SHP77 (cell line): ENCODE results near the gene HES3.
"Not testable (repeated sequence)": the region's sequence is repeated elsewhere in the genome, so short reads cannot be mapped to it uniquely, and the experiment has no call there.

Source experiments
- DNase-seq, 2 experiments: peaks; one replicate each; lab custom pipeline; 2025; lab: John Stamatoyannopoulos, UW

The HES3 gene

GRCh38 chr1:6219641-6220040 is 24.3 kb upstream of the HES3 start:
- DNase-seq, result not testable (repeated sequence)

DNA sequence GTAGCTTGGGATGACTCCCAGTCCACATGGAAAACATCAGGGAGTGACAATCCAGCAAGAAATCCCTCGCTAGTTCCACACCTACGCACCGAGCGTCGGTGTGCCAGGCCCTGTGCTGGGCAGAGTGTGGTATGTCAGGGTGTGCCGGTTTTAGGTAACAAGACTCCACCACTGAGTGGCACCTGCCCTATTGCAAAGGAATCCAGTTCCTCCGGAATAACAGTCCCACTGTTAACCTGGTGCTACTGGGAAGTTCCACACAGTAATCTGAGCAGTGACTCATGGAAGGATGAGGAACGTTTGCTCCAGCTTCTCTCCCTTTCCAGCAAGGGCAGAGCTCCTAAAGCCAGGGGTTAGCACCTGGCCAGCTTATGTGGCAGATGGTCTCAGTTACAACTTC is 23.7 kb upstream of the HES3 start:
- no peak for DNase-seq

DNA sequence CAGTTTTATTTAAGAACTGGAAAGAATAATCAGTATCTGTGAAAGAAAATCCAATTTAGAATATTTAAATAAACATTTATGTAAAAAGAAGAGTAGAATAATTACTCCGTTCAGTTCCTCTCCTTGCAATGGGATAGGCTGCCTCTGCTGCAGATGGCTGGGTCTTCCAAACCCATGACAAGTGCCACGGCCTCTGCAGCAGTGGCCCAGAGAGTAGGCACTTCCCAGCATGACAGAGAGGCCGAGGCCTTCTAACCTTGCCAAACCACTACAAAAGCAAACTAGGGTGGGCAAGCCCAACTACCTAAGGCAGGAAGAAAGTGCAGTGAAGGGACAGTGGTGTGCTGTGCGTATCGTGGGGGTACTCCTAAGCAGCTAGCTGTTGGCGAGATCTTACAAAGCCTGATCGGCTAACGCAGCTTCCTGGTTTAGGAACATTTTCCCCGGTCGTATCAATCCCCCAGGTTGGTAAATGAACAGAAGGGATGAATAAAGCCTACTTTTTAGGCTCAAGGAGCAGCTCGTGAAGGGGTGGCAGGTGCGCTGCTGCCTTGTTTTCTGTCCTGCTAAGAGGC is 22.7 kb upstream of the HES3 start:
- DNase-seq, result no peak

GRCh38 chr1:6222636-6223035 is 21.3 kb upstream of the HES3 start:
- DNase-seq, result no peak

DNA sequence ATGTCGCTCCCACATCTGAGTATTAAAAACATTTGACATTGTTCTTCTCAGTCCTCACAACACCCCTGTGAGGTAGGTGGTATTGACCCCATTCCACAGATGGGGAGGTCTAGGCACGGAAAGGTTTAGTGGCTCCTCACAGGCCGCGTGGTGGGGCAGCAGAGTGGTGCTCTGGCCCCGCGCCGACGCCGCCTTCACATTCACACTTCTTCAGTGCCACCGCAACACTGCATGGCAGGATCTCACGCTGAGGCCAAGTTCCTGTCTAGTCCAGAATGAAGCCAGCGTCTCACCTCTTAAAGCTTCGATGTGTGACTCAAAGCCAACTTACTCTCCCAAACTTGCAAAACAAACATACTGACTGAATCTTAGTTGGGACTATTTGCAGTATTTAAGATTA is 20.4 kb upstream of the HES3 start:
- DNase-seq, result no peak

DNA sequence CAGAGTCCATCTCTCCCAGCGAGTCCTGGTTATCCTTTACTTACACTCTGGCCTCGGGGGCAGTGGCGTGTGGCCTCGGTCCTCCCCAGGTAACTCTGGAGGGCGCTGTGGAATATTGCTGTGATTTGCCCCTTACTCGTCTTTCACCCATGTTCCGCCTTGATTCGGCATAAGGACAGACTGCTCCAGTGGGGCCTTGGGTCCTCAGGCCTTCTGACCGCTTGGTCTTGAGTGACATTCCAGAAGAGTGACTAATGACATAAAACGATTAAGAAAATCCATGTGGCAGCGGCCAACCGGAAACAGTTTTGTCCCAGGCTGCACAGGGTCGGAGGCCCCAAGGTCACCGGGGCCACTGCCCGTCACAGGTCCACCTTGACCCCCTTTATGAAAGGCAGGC is 19.3 kb upstream of the HES3 start:
- DNase-seq, result no peak

- no peak for DNase-seq
Measured at GRCh38 chr1:6225651-6226050, 18.3 kb upstream of the HES3 start.

DNA sequence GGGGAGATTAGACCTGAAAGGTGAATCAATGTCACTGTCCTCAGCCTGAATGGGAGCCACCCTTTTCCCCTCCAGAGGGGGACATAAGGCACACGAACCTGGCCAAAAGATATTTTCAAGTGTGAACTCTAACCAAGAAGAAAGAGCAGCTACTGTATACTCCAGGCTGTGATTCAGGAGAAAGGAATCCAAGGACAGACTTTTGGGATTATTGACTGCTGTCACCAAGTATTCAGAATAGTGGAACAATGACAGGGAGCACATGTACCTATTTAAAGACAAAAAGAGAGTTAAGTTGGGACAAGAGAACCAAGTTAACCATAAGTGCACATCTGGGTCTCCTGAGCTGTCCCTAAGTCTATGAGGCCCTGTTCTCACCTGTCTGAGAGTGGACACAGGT is 10.6 kb upstream of the HES3 start:
- no peak for DNase-seq

DNA sequence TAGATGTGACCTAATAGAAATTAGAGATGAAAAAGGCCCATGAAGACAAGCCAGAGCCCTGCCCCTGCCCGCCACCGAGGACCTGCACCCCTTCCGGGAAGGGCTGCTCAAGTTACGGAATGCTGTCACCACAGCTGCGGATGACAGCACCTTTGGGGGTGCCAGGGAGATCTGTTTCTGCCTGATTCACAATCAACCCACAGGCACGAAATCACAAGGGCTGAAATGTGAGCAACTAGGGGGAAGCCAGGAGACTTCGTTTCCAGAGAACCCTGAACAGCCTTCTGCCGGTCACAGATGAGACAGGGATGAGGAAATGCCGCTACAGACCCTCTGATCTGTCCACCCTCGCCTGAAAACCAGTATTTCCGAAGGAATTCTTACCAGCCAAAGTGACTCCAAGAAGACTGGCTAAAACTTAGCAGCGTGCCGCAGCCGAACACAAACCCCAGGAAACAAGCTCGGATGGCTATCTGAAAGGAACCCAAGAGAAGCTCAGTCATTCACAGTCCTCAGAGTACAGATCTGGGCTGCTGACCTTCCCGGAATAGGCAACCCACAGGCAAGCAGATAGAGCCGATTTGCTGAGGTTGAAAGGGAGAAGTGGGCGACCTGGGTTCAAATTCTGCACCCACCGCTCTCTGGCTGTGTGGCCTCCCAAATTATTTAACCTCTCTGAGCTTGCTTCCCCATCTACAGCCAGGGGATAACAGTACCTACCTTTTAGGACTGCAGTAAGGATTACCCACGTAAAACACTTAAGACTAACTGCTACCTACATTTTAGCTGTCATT is 9.3 kb upstream of the HES3 start:
- DNase-seq, result no peak

- DNase-seq, result no peak
Measured at GRCh38 chr1:6235296-6235677, 8.7 kb upstream of the HES3 start.

DNA sequence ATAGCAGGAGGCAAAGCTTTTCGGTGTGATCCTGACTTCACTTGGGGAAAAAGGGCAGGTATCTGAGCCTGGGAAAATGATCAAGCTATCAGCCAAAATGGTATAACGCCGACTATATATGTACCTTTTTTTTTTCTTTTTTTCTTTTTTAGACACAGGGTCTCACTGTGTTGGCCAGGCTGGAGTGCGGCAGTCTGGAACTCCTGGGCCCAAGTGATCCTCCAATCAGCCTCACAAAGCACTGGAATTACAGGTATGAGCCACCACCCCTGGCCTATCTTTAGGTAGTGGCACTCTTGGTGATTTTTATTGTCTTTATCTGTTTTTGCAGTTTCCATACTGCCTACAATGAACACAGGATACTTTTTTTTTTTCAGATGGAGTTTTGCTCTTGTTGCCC is 6.9 kb upstream of the HES3 start:
- DNase-seq, result no peak

GRCh38 chr1:6239213-6239752 is 4.7 kb upstream of the HES3 start:
- DNase-seq, result no peak

DNA sequence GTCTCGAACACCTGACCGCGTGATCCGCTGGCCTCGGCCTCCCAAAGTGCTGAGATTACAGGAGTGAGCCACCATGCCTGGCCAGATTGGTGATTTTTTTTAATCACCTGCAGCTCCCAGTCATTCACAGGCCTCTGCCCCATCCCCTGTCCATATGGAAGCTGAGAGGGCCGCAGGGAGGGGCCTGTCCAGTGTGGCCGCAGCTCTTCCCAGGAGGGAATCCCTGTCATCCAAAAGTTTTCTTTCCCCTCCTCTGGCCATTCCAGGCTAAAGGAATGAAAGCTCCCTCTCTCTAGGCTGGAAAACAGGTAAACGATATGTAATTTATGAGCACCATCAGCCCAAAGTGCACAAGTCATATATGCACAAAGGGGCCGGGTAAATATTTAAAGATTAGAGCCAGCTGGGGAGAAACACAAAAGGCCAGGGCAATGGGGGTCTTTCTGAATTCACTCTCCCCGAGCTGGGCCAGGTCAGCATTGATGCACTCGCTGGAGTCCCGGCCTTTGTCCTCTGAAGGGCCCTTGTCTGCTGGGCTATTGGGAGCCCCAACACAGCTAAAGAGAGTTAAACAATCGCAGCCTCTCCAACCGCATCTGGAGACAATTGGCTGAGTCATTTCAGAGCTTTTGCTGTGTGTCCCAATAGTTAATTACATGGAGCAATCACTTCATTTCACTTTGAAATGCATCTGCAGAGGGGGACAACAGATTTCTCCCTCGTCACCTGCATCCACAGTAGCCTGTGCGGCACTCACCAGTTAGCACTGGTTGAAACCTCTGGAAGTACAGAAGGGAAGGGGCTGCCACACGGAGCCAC is 3.8 kb upstream of the HES3 start:
- DNase-seq, result peak; percentile 39 to 62

DNA sequence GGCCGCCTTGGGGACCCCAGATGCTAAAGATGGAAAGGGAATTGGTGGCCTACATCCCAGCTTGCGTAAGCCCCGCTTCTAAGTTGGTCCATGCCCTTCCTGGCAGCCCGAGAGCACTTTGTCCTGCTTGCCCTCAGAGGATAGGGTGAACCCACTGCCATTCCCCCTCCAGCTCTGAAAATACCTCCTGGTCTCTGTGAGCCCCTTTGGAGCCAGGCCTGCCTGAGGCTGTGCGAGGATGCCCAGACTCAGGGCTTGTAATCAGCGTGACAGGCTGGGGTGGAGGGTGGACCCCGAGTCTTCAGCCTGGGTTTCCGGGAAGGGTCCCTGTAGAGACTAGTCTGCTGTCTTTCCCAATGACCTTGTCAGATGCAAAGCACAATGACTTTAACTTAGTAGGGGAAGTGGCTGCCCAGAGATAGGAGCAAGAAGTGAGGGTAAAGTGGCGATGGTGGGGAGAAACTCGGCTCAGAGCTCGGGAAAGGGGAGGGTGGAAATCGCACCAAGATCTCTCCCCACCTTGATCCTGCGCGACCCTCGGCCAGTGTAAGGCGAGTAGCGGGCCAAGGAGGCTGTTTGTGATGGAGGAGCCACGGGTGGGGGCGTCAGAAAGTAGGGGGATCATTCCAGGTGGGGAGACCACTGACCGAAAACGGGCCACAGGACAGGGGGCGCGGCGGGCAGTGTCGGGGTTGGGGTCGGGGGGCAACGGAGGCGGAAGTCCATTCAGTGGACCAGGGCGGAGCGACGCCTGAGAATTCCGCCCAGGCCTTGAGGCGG is 2.7 kb upstream of the HES3 start:
- no peak for DNase-seq

DNA sequence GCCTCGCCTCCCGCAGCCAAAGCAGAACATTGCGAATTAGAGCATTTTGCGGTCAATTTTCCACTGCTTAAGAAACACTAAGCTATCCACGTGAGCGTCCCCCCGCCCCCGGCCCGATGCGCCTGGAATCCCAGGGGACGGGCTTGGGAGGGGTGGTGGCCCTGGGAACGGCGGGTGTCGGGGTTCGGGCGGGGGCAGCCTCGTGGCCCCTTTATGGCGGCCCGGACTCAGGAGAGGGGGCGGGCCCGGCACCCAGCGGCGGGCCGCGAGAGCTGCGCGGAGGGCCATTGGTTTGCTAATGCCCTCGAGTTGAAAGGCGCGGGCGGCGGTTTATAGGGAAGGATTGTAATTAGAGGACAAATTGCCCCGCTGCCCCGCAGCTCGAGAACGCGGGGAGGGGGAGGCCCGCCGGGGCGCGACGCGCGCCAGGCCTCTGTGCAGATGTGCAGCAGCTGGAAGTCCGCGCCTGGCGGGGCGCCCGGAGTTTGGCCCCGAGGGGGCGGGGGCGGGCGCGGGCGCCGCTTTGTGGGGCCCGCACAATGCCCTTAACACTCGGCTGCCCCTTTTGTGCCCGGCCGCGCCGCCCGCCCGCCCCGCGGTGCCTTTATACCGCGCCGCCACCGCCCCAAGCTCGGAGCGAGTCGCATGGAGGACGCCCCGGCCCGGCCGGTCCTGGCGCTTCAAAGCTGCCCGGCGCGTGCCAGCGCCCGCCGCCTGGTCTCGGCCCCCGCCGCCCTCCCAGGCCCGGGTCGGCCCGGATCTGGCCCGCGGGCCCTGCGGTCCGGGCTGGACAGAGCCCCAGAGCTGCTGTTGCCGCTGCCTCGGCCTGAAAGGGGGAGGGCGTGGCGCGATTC is 1.9 kb upstream of the HES3 start:
- DNase-seq, result no peak

GRCh38 chr1:6243053-6243834 is 735 bp upstream of the HES3 start:
- no peak for DNase-seq

DNA sequence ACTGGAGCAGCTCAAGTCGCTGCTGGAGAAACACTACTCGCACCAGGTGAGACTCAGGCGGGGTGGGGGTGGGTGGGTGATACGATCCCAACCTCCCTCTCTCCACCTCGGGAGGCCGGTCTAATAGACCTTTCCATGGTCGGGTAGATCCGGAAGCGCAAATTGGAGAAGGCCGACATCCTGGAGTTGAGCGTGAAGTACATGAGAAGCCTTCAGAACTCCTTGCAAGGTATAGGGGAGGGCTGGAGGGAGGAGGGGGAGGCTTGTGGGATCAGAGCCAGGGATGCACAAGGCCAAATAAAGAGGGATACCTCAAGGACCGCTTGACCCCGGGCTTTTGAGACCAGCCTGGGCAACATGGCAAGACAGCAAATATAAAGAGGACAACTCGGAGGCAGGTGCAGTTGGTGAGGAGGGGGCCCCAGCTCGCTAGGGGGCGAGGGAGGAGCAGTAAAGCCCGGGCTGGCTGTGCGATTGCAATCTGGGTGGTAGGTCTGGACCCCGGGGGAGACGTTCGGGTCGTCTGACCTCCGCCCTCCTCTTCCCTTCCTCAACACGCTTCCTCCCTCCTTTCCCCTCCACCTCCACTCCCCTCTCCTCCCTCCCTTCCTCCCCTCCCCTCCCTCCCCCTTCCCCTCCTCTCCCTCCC is 546 bp downstream of the HES3 start:
- no peak for DNase-seq

GRCh38 chr1:6245086-6245868 is 1.3 kb downstream of the HES3 start:
- DNase-seq, result peak; percentile 77 to 88
